ENCODE data around the gene ECD.

- no peak for TF ChIP-seq EZH2phosphoT487 (IDR thresholded peaks at IDR 0.05; ENCODE audit: insufficient read depth, low read depth)
- no peak for TF ChIP-seq EZH2 (IDR thresholded peaks at IDR 0.05; ENCODE audit: insufficient read depth, poor library complexity, severe bottlenecking)
Observed at GRCh38 chr10:73092830-73093229, 75.0 kb downstream of the ECD start.

Data from GM23248 (cell line).